SU-DHL-6 (cell line): ENCODE results near the gene UBE2F.

ENCODE experiments used
- EZH2phosphoT487 ChIP-seq: fragments of 200-600 bp; sonication (generic), shearing (Covaris generic); conservative IDR thresholded peaks from 2 replicates; pipeline ENCODE4 v1.6.1; 2018; ENCODE audit warnings: mild to moderate bottlenecking, antibody characterized with exemption, low read length, moderate library complexity, mixed read lengths
- TF ChIP-seq, protein P1 (sequence below): fragments of 200-600 bp; sonication (generic); IDR thresholded peaks from one replicate; pipeline ENCODE4 v1.5.1; 2017; ENCODE audit warnings: antibody characterized with exemption, mild to moderate bottlenecking, low read length, moderate library complexity; ENCODE audit not compliant: insufficient read depth, poor library complexity, severe bottlenecking

DNA sequence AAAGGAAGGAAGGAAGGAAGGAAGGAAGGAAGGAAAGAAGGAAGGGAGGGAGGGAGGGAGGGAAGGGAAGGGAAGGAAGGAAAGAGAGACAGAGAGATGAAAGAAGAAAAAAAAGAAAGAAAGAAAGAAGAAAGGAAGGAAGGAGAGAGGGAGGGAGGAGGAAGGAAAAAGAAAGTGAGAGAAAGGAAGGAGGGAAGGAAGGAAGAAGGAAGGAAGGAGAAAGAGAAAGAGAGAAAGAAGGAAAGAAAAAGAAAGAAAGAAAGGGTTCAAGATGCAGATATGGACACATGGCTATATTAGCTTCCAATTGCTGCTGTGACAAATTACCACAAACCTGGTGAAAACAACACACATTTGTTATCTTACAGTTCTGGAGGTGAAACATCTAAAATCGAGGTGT lies 20.4 kb upstream of the UBE2F start:
- TF ChIP-seq, protein P1, sequence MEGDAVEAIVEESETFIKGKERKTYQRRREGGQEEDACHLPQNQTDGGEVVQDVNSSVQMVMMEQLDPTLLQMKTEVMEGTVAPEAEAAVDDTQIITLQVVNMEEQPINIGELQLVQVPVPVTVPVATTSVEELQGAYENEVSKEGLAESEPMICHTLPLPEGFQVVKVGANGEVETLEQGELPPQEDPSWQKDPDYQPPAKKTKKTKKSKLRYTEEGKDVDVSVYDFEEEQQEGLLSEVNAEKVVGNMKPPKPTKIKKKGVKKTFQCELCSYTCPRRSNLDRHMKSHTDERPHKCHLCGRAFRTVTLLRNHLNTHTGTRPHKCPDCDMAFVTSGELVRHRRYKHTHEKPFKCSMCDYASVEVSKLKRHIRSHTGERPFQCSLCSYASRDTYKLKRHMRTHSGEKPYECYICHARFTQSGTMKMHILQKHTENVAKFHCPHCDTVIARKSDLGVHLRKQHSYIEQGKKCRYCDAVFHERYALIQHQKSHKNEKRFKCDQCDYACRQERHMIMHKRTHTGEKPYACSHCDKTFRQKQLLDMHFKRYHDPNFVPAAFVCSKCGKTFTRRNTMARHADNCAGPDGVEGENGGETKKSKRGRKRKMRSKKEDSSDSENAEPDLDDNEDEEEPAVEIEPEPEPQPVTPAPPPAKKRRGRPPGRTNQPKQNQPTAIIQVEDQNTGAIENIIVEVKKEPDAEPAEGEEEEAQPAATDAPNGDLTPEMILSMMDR = no peak
- TF ChIP-seq EZH2phosphoT487 = no peak
